ENCODE results near the gene GPATCH8.

Gene GPATCH8

DNA sequence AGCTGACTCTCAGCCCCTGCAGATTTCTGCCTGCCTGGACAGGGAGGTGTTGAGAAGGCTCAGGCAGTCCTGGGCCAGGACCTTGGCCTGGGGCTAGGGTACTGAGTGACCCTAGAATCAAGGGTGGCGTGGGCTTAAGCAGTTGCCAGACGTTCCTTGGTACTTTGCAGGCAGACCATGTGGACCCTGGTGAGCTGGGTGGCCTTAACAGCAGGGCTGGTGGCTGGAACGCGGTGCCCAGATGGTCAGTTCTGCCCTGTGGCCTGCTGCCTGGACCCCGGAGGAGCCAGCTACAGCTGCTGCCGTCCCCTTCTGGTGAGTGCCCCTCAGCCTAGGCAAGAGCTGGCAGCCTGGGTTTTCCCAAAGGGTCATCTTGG is 154.2 kb downstream of the GPATCH8 start:
- H3K27ac ChIP-seq = no peak overlapping the region
- TF ChIP-seq CTCF (conservative IDR thresholded peaks at IDR 0.05) = no peak
- TF ChIP-seq ZFX (IDR thresholded peaks at IDR 0.05) = no peak

- H3K27ac ChIP-seq = no peak overlapping the region
- TF ChIP-seq CTCF (conservative IDR thresholded peaks at IDR 0.05) (no peak), ZFX (IDR thresholded peaks at IDR 0.05) (no peak)
Observed at GRCh38 chr17:44348234-44348987, 154.8 kb downstream of the GPATCH8 start.
